IMR-90 (cell line): ENCODE data around the gene HPS6. TPM values are rescaled to one million over a fixed set of nuclear protein-coding genes. Genes with fewer than 3 reads are reported as not detected.

Source experiments
- ATAC-seq: fragments of 200-7000 bp; cut with Tn5 transposase; 2 replicates; pipeline ENCODE4 v1.9.1; 2020; ENCODE audit warnings: low read depth, mild to moderate bottlenecking, moderate library complexity
- BruUV-seq: library from RNA; stranded (reverse); fragments of 400-500 nt; replicated peaks from 2 replicates; lab custom pipeline; 2021; lab: Mats Ljungman, UMichigan
- CTCF ChIA-PET: fragments of 300-600 bp; formaldehyde crosslinking; extraction: SDS; loops from one replicate; lab custom pipeline; 2021; ENCODE audit warnings: antibody characterized with exemption; lab: Yijun Ruan, JAX
- POLR2A ChIA-PET: fragments of 300-600 bp; sonication (Branson Sonifier 250); formaldehyde crosslinking; loops from one replicate; lab custom pipeline; 2022; ENCODE audit warnings: antibody characterized with exemption; ENCODE audit not compliant: unreplicated experiment; lab: Charles Lee
- DNase-seq: peaks from one replicate; pipeline ENCODE4 v3.0.0; 2013
- H2AFZ ChIP-seq: replicated peaks from 2 replicates; pipeline ENCODE3; 2013; ENCODE audit warnings: low read length, mild to moderate bottlenecking; ENCODE audit not compliant: poor library complexity
- H2AK5ac ChIP-seq: 2 replicates; pipeline ENCODE4 v1.6.1; 2013; ENCODE audit warnings: low read depth, low read length, inconsistent platforms
- H2AK9ac ChIP-seq: replicated peaks from 2 replicates; pipeline ENCODE3; 2013; ENCODE audit warnings: mild to moderate bottlenecking, low read depth, low read length, moderate library complexity; ENCODE audit not compliant: poor library complexity
- H2BK120ac ChIP-seq: 2 replicates; pipeline ENCODE4 v1.6.1; 2013; ENCODE audit warnings: low read depth, low read length, inconsistent platforms
- H2BK15ac ChIP-seq: 3 replicates; pipeline ENCODE4 v1.6.1; 2013; ENCODE audit warnings: low read depth, low read length, inconsistent platforms
- H2BK20ac ChIP-seq: 2 replicates; pipeline ENCODE4 v1.6.1; 2013; ENCODE audit warnings: low read depth, mild to moderate bottlenecking, inconsistent platforms, low read length, moderate library complexity
- H2BK5ac ChIP-seq: 2 replicates; pipeline ENCODE4 v1.6.1; 2013; ENCODE audit warnings: mild to moderate bottlenecking, low read depth, low read length, inconsistent platforms; ENCODE audit not compliant: poor library complexity, severe bottlenecking
- H3K14ac ChIP-seq: replicated peaks from 2 replicates; pipeline ENCODE4 v1.6.1; 2013; ENCODE audit warnings: low read depth, low read length, inconsistent platforms
- H3K18ac ChIP-seq: 2 replicates; pipeline ENCODE4 v1.6.1; 2013; ENCODE audit warnings: low read depth, low read length, control low read depth
- H3K23ac ChIP-seq: 2 replicates; pipeline ENCODE4 v1.6.1; 2013; ENCODE audit warnings: low read depth, low read length, inconsistent platforms
- H3K27ac ChIP-seq: 2 replicates; pipeline ENCODE4 v1.5.1; 2013; ENCODE audit warnings: mild to moderate bottlenecking, control low read depth, low read length; ENCODE audit not compliant: insufficient read depth
- H3K27me3 ChIP-seq: 2 replicates; pipeline ENCODE4 v1.6.1; 2013; ENCODE audit warnings: low read length; ENCODE audit not compliant: control insufficient read depth, insufficient read depth
- H3K36me3 ChIP-seq: 2 replicates; pipeline ENCODE4 v1.6.1; 2013; ENCODE audit warnings: low read length, mixed read lengths; ENCODE audit not compliant: control insufficient read depth, insufficient read depth
- H3K4ac ChIP-seq: 2 replicates; pipeline ENCODE4 v1.6.1; 2013; ENCODE audit warnings: low read depth, low read length, inconsistent platforms
- H3K4me1 ChIP-seq: 2 replicates; pipeline ENCODE4 v1.6.1; 2013; ENCODE audit warnings: low read length, mixed read lengths; ENCODE audit not compliant: control insufficient read depth, insufficient read depth
- H3K4me2 ChIP-seq: 2 replicates; pipeline ENCODE4 v1.6.1; 2013; ENCODE audit warnings: low read depth, mild to moderate bottlenecking, control low read depth, low read length, moderate library complexity
- H3K4me3 ChIP-seq: 2 replicates; pipeline ENCODE4 v1.5.1; 2013; ENCODE audit warnings: low read depth, mild to moderate bottlenecking, control low read depth, low read length, moderate library complexity; ENCODE audit not compliant: insufficient read depth
- H3K56ac ChIP-seq: 2 replicates; pipeline ENCODE4 v1.6.1; 2013; ENCODE audit warnings: low read length, inconsistent platforms; ENCODE audit not compliant: insufficient read depth; ENCODE audit errors: extremely low read depth
- H3K79me1 ChIP-seq, 2 experiments: 2 replicates each; pipeline ENCODE4 v1.6.1; 2013; ENCODE audit warnings: low read length in 2 of 2, inconsistent platforms in 1 of 2, low read depth in 1 of 2
- H3K9ac ChIP-seq: 2 replicates; pipeline ENCODE4 v1.6.1; 2013; ENCODE audit warnings: low read depth, low read length, control low read depth
- H3K9me1 ChIP-seq: 2 replicates; pipeline ENCODE4 v1.6.1; 2013; ENCODE audit warnings: low read length, inconsistent platforms; ENCODE audit not compliant: insufficient read depth
- H3K9me3 ChIP-seq: 2 replicates; pipeline ENCODE4 v1.6.1; 2013; ENCODE audit warnings: low read length; ENCODE audit not compliant: control insufficient read depth, insufficient read depth
- H4K20me1 ChIP-seq: 2 replicates; pipeline ENCODE4 v1.6.1; 2013; ENCODE audit warnings: low read length, inconsistent platforms; ENCODE audit not compliant: insufficient read depth
- H4K5ac ChIP-seq: 2 replicates; pipeline ENCODE4 v1.6.1; 2013; ENCODE audit warnings: mild to moderate bottlenecking, low read depth, low read length, control low read depth
- H4K8ac ChIP-seq, 2 experiments: 2 replicates each; pipeline ENCODE4 v1.6.1; 2013; ENCODE audit warnings: low read depth in 2 of 2, low read length in 2 of 2, control low read depth in 1 of 2, inconsistent platforms in 1 of 2
- H4K91ac ChIP-seq: 2 replicates; pipeline ENCODE4 v1.6.1; 2013; ENCODE audit warnings: low read depth, low read length, inconsistent platforms; ENCODE audit not compliant: insufficient read depth
- MXI1 ChIP-seq: IDR thresholded peaks from 2 replicates; pipeline ENCODE4 v1.6.1; 2012; ENCODE audit warnings: low read depth, mild to moderate bottlenecking, low read length, moderate library complexity, borderline replicate concordance
- WGBS, 2 experiments: methylation state at CpG; one replicate each; pipeline versions ENCODE4 v1.1.5 to v1.1.7; 2013; ENCODE audit warnings: missing lambda C conversion rate in 2 of 2; ENCODE audit not compliant: insufficient read length in 1 of 2; ENCODE audit errors: extremely low coverage in 2 of 2; 5-methylcytosine and 5-hydroxymethylcytosine counted together
- dilution Hi-C: fragments of 300-500 bp; cut with HindIII; formaldehyde crosslinking; loops from one replicate; pipeline ENCODE4 v1.14.3; 2018; ENCODE audit warnings: low sequenced_read_pairs; ENCODE audit not compliant: unreplicated experiment
- in situ Hi-C: fragments of 300-500 bp; cut with MboI; formaldehyde crosslinking; loops from 3 replicates; pipeline ENCODE4 v1.14.3; 2019; ENCODE audit warnings: low sequenced_read_pairs, inconsistent platforms, mixed read lengths
- intact Hi-C: fragments of 100-400 bp; cut with micrococcal nuclease; formaldehyde crosslinking; loops from 2 replicates; pipeline ENCODE4 v1.10.0; 2022
- polyA plus RNA-seq, 3 experiments: library from polyadenylated mRNA; depleted of rRNA; stranded (reverse); fragments of >200 nt; gene quantifications; 2 replicates each; pipeline ENCODE4 v1.2.3, GENCODE V29; 2012; ENCODE audit warnings: low replicate concordance in 1 of 3
- total RNA-seq: library from RNA; depleted of rRNA; stranded (reverse); fragments of >200 nt; gene quantifications from 2 replicates; pipeline ENCODE4 v1.2.3, GENCODE V29; 2012
- TF ChIP-seq, protein P1 (sequence below): fragments of 150-350 bp; IDR thresholded peaks from 2 replicates; pipeline ENCODE4 v1.6.1; 2016; ENCODE audit warnings: low read depth, mild to moderate bottlenecking, low read length, moderate library complexity, borderline replicate concordance

The HPS6 gene
- total and polyA plus RNA-seq, 2 of the 4 experiments (the other 2 are of a cell fraction) = 10.5 to 23.1 TPM

DNA sequence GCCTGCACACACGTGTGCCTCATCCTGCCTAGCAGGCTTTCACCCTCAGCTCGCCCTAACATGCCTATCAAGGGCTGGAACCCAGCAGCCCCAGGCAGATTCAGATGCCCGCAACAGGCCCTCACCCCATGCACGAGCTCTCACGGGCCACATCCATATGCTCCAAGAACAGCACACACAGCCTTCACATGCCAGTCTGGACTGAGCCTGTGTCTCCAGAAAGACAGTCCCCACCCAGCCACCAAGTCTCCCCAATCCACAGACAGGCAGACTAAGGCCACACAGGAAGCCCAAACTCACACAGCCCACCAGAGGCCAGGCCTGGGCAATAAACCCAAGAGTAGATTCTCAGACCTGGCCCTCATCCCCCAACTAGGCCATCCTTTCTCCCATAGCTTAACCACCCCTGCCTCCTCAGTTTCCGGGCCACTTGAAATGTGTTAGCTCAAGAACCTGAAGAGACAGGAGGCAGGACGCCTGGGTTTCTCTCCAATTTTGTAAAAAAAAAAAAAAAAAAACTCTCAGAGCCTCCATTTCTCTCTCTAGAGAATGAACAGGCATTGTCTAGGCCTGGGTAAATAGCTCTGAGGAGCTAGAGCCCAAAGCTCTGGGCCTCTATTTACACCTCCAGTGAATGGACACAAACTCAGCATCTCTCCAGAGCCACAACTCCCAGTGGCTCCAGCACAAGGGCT is 48.3 kb downstream of the HPS6 start:
- H4K8ac ChIP-seq = no peak overlapping the region
- peak overlapping the region; percentile 63 for H2AK5ac ChIP-seq
- peaks cover 76% of the 10 kb centered on the region for H4K20me1 ChIP-seq
- no peak overlapping the region for H2BK15ac ChIP-seq
- ATAC-seq = no peak; the same call in 1 of the 2 replicates
- ChIA-PET POLR2A (interaction anchor here (0.6 kb wide), 1 partner anchor 58 kb away, joined by 31 read pairs; no protein-coding TSS in a partner anchor), CTCF (no interaction called here)
- H3K18ac ChIP-seq = no peak overlapping the region
- no peaks in the 10 kb centered on the region for H3K27me3 ChIP-seq
- no peak for DNase-seq
- H3K4me1 ChIP-seq = peaks cover 31% of the 10 kb centered on the region
- peak overlapping the region; percentile 98 for H3K9ac ChIP-seq
- H3K79me1 ChIP-seq = peaks cover 23 to 84% of the 10 kb centered on the region in 2 experiments
- BruUV-seq = no TSS peak
- H3K4ac ChIP-seq = peak overlapping the region; percentile 30
- no peaks in the 10 kb centered on the region for H3K9me3 ChIP-seq
- H3K23ac ChIP-seq = peak overlapping the region; percentile 79
- intact Hi-C loops (no loop called here), dilution Hi-C loops (no loop called here), in situ Hi-C loops (no loop called here)
- no peak overlapping the region for H2BK20ac ChIP-seq
- H3K36me3 ChIP-seq = peaks cover 34% of the 10 kb centered on the region
- TF ChIP-seq MXI1 = peak; percentile 10; the same call in 1 of the 2 replicates
- TF ChIP-seq, protein P1, sequence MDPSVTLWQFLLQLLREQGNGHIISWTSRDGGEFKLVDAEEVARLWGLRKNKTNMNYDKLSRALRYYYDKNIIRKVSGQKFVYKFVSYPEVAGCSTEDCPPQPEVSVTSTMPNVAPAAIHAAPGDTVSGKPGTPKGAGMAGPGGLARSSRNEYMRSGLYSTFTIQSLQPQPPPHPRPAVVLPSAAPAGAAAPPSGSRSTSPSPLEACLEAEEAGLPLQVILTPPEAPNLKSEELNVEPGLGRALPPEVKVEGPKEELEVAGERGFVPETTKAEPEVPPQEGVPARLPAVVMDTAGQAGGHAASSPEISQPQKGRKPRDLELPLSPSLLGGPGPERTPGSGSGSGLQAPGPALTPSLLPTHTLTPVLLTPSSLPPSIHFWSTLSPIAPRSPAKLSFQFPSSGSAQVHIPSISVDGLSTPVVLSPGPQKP = no peak
- H2AFZ ChIP-seq = peak overlapping the region; percentile 87
- H4K5ac ChIP-seq = no peak overlapping the region
- 7% methylated on average over 3 of the region's 7 CpGs; no CpG with 5 or more reads in 1 of the 2 experiments for WGBS, 2 experiments
- H2AK9ac ChIP-seq = peak overlapping the region; percentile 96
- H3K14ac ChIP-seq = peak overlapping the region; percentile 64
- no peak overlapping the region for H3K56ac ChIP-seq
- peak overlapping the region; percentile 94 for H3K27ac ChIP-seq
- no peak overlapping the region for H2BK120ac ChIP-seq
- peak overlapping the region; percentile 82 for H2BK5ac ChIP-seq
- peak overlapping the region; percentile 92 for H3K4me3 ChIP-seq
- peaks cover 27% of the 10 kb centered on the region for H3K9me1 ChIP-seq
- peak overlapping the region; percentile 89 for H3K4me2 ChIP-seq
- H4K91ac ChIP-seq = no peak overlapping the region
